NCI-H1417 treated with DMSO at 0.1 percent for 48 hours (cell line): ENCODE data around the gene UBE2N.
"Not testable (repeated sequence)": the region's sequence is repeated elsewhere in the genome, so short reads cannot be mapped to it uniquely, and the experiment has no call there.

ENCODE experiments used
- DNase-seq: peaks from one replicate; lab custom pipeline; 2025; lab: John Stamatoyannopoulos, UW

The UBE2N gene

DNA sequence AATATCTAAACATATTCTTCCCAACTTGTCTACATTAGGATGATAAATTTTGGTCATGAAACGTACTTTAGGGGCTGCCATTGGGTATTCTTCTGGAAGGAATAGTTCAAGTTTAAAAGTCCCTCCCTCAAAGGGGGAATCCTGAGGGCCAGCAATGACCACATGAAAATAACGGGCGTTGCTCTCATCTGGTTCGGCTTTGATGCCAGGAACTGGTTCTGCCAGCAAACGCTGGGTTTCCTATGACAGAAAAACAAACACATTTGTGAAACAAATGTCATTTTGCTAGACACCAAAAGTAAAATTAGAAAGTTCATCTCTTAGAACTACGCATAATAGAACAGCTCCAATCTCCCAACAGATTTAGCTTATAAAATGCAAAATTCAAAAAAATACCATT lies 30.7 kb downstream of the UBE2N start:
- not testable (repeated sequence) for DNase-seq

DNA sequence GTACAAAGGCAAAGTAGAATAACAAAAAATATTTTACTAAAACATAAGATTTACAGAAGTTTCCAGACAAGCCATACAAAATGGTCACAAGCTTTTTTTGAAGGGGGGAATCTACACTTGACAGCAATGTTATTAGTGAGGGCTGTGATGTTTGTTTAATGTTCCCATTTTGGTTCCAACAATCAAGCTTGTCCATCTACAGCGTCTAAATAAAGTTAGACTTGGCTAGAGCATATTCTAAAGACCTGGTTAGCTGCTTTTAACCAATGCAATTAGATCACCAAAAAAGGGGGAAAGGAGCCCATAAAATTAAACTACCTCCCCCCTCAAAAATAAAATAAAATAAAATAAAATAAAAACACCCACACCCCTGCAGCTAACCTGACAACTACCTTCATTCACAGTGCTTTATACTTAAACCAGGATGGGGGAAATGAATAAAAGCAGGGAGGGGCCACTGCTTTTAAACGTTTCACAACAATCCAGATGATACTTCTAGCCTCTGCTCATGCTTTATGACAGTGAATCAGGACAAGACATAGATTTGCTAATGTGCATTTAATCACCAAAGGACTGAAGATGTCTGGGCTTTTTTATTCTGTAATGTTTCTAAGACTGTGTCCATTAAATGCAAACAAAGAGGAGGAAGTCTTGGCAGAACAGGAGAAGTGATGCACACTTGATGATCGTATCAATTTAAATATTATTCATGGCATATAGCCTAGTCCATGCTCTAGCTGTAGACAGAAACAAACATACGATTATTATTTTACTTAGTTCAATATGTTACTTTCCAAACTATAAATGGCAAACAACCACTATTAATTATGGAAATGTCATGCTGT lies 32.2 kb downstream of the UBE2N start:
- not testable (repeated sequence) for DNase-seq

- no peak for DNase-seq
Measured at GRCh38 chr12:93408813-93409212, 32.9 kb downstream of the UBE2N start.

GRCh38 chr12:93407963-93408283 lies 33.8 kb downstream of the UBE2N start:
- DNase-seq, result no peak

GRCh38 chr12:93407054-93407962 lies 34.4 kb downstream of the UBE2N start:
- DNase-seq, result no peak

DNA sequence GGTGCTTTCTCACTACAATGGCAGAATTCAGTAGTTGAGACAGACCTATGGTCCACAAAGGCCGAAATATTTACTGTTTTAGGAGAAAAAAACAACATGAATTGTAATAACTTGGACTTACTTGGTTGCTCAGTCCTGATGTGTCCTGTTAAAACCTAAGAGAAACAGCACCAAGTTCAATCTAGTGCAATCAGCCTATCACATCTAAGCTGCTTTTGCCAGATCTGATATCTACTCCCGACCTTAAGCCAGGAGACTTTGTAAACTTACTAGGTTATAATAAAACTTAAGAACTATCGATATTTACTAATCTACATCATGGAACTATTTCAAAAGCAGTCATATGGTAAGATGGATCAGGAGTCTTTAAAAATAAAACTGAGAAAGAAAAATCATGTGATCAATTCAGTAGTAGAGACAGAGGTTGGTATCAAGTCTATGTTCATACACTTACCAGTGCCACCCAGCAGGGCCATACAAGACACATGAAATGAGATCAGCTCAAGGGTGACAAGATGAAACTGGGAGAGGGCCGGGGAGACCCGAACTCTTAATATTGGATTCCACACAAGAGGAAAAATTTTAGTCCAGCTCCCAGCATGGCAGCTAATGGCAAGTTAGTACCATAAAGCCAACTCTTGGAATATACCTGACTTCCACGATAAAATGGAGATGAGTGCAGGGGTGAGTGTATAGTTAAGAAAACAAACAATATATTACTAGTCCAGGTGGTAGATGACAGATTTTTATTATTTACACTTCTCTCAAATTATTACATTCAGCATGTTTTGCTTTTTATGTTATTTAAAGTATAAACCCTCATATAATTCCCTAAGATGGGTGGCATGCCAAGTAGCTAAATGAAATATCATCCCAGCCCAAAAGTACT lies 36.5 kb downstream of the UBE2N start:
- DNase-seq, result no peak

DNA sequence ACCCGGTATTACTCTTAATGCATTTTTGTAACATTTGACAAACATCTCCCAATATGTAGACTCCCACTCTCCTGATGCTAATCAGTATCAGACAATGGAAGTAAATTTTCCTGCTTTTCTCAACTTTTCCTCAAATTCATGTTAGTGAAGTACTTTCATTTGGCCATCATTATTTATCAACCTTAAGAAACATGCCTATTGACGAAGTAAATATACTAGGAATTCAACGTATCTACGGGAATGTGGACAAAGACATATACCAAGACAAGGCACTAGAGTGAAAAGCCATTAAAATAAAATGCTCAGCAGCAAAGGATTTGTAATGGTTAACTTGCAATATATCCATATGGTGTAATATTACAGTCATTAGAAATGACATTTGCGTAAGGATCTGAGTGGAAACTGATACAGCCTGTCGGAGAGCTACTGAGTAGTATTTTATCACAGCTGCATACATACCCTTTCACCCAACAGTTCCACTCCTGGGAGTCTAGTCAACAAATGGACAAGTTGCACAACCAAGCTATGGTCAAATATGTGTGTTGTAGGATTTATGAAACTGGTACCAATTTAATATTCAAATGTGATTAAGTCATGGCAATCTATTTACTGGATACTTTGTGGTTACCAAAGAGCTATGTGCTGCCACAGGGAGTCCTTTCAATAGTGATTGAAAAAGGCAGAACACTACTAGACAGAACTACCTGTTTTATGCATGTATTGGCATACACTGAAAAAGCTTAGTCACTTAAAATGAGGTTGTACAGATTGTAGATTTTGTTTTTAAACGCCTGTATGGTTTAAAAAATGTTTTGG lies 37.6 kb downstream of the UBE2N start:
- no peak for DNase-seq

DNA sequence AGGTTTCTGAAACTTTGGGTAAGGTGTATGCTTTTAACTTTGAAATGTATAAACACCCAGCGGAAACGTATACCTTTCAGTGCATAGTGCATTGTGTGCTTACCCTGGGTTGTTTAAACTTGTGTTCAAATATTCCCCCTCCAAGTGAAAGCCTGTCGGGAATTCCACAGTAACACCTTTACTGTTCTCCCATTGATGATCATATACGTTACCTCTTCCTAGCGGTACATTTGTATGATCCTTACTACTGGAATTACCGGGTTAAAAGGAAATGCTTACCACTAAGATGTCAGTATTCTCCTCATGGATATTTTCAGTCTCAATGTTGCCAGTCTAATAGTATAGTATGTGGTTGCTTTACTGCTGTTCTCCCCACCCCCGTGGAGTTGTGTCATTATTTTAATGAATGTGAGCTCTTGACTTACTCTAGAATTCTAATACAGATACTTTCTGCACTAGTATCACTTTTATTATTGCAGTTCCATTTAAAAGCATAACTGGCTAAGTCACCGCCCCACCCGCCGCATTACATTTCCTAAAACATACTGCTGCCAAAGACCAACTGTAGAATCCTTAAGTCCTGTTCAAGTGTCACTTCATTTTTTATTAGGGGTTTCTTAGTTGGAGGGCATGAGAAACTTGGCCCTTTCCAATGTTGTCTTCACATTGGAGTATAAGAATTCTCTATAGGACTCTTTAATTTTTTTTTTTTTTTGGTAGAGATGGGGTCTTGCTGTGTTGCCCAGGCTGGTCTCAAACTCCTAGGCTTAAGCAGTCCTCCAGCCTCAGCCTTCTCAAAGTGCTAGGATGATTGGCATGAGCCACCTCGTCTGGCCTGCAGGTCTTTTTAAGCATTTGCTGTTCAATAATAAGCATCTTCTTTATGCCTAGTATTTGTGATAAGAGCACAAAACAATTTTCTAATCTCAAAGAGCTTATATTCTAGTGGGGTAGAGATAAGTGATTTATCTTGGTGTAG lies 39.1 kb downstream of the UBE2N start:
- no peak for DNase-seq

GRCh38 chr12:93399183-93399863 lies 42.4 kb downstream of the UBE2N start:
- not testable (repeated sequence) for DNase-seq

DNA sequence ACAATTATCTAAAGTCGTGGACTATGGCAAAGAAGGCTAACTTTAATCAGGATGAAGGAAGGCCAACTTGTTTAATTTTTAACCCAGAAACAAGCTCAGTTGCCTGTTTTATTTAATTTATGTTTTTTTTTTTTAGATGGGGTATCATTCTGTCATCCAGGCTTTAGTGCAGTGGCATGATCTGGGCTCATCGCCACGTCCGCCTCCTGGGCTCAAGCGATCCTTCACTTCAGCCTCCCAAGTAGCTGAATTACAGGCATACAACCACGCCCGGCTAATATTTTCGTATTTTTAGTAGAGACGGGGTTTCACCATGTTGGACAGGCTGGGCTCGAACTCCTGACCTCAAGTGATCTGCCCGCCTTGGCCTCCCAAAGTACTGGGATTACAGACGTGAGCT lies 44.3 kb downstream of the UBE2N start:
- DNase-seq, result no peak

GRCh38 chr12:93393425-93393824 lies 48.3 kb downstream of the UBE2N start:
- no peak for DNase-seq

DNA sequence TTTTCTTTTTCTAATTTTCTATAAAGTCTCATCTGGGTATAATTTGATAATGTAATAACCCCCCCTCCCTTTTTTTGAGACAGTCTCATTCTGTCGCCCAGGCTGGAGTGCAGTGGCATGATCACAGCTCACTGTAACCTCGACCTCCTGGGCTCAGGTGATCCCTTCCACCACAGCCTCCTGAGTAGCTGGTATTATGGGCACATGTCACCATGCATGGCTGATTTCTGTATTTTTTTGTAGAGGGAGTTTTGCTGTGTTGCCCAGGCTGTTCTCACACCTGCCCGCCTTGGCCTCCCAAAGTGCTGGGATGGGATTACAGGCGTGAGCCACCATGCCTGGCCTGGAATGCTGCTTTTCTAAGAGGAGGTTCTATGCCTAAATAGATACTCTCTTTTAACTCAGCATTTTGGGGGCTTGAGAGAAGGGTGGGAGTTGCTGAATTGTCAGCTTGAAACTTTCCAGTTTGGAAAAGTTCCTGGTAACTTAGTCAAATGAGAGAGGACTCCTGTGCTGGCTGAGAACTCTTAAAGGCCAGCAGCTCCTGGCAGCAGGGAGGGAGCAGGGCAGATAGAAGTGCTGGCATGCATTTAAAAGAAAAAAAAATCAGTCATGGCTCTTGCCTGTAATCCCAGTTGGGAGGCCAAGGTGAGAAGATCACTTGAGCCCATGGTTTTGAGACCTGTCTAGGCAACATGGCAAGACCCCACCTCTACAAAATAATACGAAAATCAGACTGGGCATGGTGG lies 51.0 kb downstream of the UBE2N start:
- DNase-seq, result no peak

DNA sequence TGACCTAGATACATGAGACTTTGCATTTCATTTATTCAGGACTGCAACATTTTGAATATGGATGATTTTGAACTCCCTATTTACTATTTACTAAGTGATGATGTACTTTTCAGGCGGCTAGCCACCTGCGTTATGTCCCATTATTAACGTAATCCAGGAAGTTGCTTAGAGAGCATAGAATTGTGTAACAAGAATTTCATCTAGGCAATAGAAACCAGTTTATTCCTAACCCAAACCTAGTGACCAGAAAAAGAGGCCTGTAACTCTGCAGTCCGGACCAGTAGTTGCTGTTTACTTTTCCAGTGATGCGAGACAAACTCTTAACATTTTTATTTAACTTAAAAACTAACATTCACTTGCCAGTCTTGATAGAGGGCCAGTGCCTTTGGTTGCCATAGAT lies 51.7 kb downstream of the UBE2N start:
- DNase-seq, result no peak

DNA sequence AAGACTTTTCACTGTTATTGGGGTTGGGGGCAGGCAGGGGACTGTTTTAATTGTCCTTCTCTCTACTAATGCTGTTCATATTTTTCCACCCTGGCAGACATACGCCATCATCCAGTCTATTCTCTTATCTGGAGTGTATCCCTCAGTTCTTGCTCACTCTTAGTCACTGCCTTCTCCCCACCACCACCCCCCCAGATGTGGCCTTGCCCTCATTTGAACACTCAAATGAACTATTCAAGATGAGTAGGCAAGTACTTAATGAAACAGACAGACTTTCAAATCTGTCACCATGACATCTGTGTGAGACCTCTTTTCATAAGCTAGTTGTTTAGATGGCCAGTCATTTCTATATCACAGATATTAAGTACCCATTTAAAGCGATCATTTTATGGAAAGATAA lies 54.0 kb downstream of the UBE2N start:
- DNase-seq, result no peak

- not testable (repeated sequence) for DNase-seq
Measured at GRCh38 chr12:93381976-93382437, 59.7 kb downstream of the UBE2N start.

- DNase-seq, result no peak
Measured at GRCh38 chr12:93381161-93381975, 60.4 kb downstream of the UBE2N start.

DNA sequence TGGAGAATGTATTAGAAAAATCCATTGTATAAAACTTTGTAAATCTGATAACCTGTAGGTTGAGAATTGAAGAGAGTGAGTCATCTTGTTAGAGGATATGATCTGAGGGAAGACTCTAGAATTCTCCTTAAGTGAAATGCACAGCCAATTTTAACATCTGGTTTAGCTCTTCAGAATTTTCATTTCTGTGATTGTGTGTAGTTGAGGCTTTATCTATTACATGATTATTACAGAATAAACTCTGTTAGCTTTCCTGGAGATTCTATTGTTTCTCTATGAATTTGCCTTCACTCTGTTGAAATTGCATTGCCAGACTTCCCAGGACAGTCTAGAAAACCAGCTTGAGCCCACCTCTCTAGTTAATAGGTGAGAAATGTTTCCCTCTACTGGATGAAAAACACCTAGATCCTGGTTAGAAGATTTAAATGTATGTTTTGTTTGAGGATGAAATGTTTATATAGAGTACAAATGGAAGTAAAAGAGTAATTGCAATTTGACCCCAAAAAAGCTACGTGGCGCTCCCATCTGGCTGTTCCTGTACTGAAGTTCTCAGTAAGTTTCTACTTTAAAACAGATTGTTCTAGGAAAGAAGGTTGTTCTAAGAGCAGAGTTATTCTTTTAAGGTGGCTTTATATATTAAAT lies 61.1 kb downstream of the UBE2N start:
- DNase-seq, result no peak
